Dermis blood vessel endothelial cell (primary cell): ENCODE results near the gene IGFBP7. TPM values are rescaled to one million over a fixed set of nuclear protein-coding genes. Genes with fewer than 3 reads are reported as not detected.

Source experiments
- DNase-seq: peaks from one replicate; pipeline ENCODE4 v3.0.0; 2010
- total RNA-seq: library from RNA; depleted of rRNA; stranded (reverse); fragments of >200 nt; gene quantifications from 2 replicates; pipeline ENCODE4 v1.2.3, GENCODE V29; 2014

The IGFBP7 gene
- total RNA-seq, 1 donor from 2014 or later, result 2,129 TPM

DNA sequence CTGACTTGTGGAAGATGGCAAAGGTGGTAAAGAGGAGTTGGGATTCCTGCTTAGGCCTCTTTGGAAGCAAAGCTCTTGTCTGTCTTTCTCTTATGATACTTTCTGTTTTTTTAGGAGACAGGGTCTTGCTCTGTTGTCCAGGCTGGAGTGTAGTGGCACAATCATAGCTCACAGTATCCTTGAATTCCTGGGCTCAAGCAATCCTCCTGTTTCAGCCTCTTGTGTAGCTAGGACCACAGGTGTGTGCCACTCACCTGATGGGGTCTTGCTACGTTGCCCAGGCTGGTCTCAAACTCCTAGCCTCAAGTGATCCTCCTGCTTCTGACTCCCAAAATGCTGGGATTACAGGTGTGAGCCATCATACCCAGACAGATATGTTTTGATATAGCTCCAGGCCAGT lies 19.3 kb upstream of the IGFBP7 start:
- DNase-seq, result no peak

DNA sequence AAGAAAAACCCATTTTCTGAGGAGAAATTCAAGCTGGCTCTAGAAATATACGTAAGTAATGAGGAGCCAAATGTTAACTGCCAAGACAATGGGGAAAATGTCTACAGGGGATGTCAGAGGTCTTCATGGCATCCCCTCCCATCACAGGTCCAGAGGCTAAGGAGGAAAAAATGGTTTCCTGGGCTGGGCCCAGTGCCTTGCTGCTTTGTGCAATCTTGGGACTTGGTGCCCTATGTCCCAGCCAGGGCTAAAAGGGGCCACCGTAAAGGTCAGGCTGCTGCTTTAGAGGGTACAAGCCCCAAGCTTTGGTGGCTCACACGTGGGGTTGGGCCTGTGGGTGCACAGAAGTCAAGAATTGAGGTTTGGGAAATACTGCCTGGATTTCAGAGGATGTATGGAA lies 17.2 kb upstream of the IGFBP7 start:
- DNase-seq, result no peak

GRCh38 chr4:57125996-57126395 lies 15.8 kb upstream of the IGFBP7 start:
- DNase-seq, result no peak

DNA sequence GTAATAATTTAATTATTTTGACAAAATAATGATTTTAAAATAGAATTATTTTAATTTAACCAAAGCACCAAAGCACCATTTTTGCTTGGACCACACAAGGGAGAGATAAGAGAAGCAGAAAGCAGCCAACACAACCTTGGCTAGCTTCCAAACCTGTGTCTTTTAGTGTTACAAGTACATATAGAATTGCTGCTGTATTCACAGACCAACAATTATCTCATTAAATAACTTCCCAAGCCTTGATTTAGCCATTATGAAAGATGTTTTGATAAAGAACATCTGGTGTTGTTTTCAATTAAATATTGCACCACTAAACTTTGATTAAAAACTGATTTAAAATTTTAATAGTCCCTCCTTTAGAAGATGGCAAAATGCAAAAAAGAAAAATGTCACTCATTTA lies 14.0 kb upstream of the IGFBP7 start:
- DNase-seq, result no peak

- no peak for DNase-seq
These were observed 12.8 kb upstream of the IGFBP7 start for GRCh38 chr4:57122959-57123358.

- DNase-seq, result peak; percentile 64
These were observed 9.0 kb upstream of the IGFBP7 start for GRCh38 chr4:57119054-57119651.

DNA sequence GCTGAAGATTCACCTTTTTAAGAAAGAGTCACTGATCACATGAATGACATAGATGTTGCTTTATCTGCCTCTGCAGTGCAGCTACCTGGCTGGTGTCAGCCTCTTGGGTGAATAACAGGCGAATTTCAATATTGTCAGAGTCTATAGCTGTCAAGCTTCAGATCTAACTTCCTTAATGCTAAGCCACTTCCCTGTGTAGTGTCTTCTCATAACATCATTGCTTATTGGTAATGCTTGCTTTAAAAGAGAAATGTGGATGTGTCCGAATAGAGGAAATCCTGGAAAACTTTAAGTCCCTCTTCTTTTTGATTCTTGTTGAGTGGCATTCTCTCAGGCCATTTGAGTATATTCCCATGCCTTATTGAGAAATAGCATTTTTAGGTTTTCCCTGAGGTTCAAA lies 7.3 kb upstream of the IGFBP7 start:
- DNase-seq, result no peak

GRCh38 chr4:57116245-57116644 lies 6.1 kb upstream of the IGFBP7 start:
- no peak for DNase-seq

- peak; percentile 40 for DNase-seq
These were observed 4.8 kb upstream of the IGFBP7 start for GRCh38 chr4:57114973-57115372.

- no peak for DNase-seq
These were observed 3.7 kb upstream of the IGFBP7 start for GRCh38 chr4:57113870-57114269.

DNA sequence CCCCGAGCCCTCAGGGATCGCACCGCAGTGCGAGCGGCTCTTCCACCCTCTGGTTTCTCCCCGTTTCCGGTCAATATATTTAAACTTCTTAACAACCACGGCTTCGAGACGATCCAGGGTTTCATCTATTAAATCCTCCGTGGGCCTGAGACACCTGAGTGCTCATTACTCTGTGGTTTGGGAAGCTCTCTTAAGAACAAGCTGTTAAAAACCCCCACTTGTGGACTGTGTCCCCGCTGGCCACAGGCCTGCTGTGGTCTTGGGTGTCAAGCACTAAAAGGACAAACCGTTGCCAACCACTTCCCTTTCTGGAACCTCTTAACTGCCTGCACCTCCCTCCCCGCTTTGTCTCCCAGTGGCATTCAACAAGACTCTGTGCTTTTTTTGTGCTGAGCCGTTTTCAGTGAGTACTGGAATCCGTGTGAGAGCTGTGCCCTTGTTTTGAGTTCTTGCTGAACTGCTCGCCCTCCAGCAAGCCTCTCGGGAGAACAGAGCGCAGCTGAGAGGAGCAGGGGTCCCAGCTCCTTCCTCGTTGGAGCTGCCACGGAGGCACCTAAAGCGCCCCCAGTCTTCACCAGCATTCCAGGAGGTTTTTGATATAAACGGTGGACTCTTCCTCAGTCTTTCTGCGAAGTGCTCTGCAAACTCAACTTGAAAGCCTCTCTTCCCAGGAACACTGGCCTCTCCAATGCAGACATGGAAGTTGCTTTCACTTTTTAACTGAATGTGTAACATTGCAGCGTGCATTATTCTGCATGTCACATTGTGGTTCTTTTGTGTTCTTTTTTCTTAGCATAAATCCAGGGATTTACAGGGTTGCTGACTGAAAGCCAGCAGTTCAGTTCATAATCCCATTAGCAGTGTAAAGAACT lies 691 bp upstream of the IGFBP7 start:
- DNase-seq, result peak; percentile 66

- no peak for DNase-seq
These were observed 756 bp downstream of the IGFBP7 start for GRCh38 chr4:57109411-57109846.

DNA sequence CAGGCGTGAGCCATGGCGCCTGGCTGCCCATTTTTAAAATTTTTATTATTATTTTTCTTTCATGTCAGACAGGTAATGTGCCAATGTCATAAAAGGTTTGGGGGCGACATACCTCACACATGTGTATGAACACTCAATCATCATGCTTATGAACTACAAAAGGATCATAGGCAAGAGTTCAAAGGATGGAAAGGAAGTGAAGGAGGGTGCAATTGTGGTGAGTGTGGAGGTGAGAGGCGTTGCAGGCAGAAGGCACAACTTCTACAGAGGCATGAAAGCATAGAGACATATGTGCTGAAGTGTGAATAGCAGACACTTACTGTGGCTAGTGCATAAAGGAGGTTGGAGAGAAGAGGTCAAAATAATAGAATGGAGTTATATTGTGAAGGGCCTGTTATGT lies 4.0 kb downstream of the IGFBP7 start:
- DNase-seq, result no peak

- no peak for DNase-seq
These were observed 5.3 kb downstream of the IGFBP7 start for GRCh38 chr4:57104706-57105560.

GRCh38 chr4:57103051-57103450 lies 7.1 kb downstream of the IGFBP7 start:
- DNase-seq, result peak; percentile 63

GRCh38 chr4:57102050-57102624 lies 8.0 kb downstream of the IGFBP7 start:
- DNase-seq, result peak; percentile 98

DNA sequence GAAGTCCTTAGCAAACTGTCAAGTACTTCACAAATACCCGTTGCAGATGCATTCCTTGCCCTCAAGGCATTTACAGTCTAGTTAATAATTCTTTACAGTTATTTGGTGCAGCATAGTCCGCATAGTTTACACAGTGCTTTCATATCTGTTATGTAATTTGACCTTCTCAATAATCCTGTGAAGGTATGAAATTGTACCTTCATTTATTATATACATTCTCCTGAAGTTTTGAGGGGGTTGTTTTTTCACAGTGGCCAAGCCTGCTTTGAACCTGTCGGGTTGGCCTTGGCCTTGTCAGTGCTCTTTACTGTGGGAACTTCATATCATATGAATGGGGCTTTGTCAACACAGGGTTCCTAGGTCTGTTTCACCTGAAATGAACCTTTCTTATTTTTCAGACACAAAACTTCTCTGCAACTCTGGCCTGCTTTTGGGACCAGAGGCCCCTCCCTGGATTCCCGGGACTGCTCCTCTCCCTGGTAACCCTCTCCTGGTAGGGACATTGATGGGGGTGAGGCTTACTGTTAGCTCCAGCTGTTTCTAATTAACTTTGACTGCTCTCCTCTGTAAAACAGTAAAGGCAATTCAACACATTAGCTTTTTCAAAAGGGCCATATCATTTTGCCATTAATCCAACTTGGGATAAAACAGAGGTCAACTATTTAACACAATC lies 9.1 kb downstream of the IGFBP7 start:
- peak; percentile 0 for DNase-seq

DNA sequence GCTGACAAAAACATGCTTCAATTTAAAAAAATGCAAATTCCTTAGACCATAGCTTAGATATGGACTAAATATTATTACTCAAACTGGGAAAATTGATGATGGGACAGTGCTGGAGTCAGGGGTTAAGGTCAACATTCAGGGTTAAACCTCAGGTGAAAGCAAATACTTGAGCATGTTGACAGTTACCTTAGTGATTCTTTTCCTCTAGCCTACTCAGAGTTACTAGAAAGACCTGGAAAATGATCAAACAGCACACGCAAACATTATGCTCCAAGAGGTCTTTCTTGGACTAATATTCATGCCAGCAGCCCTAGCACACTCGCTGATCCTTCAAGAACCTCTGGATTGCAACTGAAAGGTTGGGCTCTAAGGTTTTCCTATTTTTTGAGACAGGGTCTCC lies 10.8 kb downstream of the IGFBP7 start:
- DNase-seq, result peak; percentile 1

- peak; percentile 3 for DNase-seq
These were observed 11.2 kb downstream of the IGFBP7 start for GRCh38 chr4:57098941-57099340.

GRCh38 chr4:57098415-57098814 lies 11.8 kb downstream of the IGFBP7 start:
- no peak for DNase-seq

GRCh38 chr4:57097711-57098110 lies 12.5 kb downstream of the IGFBP7 start:
- peak; percentile 1 for DNase-seq

GRCh38 chr4:57095956-57096355 lies 14.2 kb downstream of the IGFBP7 start:
- DNase-seq, result no peak
